ENCODE measurements around the gene DALRD3. TPM values are rescaled to one million over a fixed set of nuclear protein-coding genes. Genes with fewer than 3 reads are reported as not detected.

The DALRD3 gene
- total RNA-seq, 4 donors from 2014 or later, result 35.7 to 48.6 (median 43.8) TPM

DNA sequence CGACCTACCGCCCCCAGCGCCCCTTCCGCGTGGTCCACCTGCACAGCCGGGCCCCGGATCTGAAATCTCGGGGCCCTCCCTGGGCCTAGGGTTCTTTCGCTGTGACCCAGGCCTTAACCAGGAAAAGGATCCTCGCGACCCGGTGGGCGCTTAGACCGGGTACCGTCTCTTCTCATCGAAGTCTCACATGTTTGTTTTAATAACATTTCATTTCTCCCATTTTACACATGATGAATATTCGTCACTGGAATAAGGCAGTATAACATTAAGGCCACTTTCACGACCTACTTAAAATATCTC lies 277 bp upstream of the DALRD3 start:
- Histone ChIP-seq H3K27ac (peak overlapping the region; percentile 32 to 89 (median 86)), H3K27me3 (no peaks in the 10 kb centered on the region), H3K9me3 (no peaks in the 10 kb centered on the region), H3K36me3 (peaks cover 0 to 40% (median 7%) of the 10 kb centered on the region in 3 donors), H3K4me3 (peak overlapping the region; percentile 69 to 96 (median 70)), H3K4me1 (peaks cover 0 to 47% (median 34%) of the 10 kb centered on the region in 4 donors)
- WGBS, 2 donors, result 2% methylated on average over 18 of the region's 18 CpGs
- TF ChIP-seq EP300 (IDR thresholded peaks at IDR 0.05), result no peak
- no peak for TF ChIP-seq POLR2A (IDR thresholded peaks at IDR 0.05)
- TF ChIP-seq, protein P1, sequence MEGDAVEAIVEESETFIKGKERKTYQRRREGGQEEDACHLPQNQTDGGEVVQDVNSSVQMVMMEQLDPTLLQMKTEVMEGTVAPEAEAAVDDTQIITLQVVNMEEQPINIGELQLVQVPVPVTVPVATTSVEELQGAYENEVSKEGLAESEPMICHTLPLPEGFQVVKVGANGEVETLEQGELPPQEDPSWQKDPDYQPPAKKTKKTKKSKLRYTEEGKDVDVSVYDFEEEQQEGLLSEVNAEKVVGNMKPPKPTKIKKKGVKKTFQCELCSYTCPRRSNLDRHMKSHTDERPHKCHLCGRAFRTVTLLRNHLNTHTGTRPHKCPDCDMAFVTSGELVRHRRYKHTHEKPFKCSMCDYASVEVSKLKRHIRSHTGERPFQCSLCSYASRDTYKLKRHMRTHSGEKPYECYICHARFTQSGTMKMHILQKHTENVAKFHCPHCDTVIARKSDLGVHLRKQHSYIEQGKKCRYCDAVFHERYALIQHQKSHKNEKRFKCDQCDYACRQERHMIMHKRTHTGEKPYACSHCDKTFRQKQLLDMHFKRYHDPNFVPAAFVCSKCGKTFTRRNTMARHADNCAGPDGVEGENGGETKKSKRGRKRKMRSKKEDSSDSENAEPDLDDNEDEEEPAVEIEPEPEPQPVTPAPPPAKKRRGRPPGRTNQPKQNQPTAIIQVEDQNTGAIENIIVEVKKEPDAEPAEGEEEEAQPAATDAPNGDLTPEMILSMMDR (IDR thresholded peaks at IDR 0.05), result no peak
- no peak for DNase-seq (ENCODE audit: low spot score in 2 of 2)

DNA sequence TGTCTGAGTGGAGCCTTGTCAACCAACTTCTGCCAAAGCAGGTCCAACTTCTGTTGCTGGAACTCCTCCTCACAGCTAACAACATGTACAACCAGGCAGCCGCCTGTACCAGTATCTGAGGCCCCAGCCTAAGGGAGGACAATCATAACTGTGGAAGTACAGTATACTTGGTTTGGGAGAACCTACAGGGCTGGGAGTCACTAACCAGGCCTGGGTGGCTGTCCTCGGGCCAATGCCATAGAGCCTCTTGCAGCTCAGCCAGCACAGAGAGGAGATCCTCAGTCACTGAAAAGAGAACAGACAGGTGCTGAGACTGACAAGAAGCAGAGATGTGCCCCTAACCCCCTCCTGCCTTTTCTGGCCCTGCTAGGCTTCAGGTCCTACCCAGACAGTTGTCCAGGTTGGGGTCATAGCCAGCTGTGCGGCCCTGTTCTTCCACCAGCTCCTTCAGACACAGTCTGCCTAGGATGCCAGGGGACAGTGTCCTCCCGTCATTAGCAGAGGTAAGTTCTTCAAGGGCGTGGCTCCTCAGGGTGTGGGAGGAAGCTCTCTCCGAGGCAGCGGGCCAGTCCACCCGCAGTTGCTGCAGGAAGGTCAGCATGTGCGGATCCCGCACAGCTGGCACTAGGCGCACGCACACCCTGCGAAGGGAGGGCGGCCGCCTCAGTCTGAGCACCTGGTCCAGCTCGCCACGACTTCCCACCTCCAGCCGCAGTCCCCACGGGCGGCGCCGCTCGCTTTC lies 980 bp downstream of the DALRD3 start:
- 6 to 25% methylated on average over 8 to 15 of the region's 23 CpGs for WGBS, 2 donors
- TF ChIP-seq POLR2A (IDR thresholded peaks at IDR 0.05) (no peak), EP300 (IDR thresholded peaks at IDR 0.05) (no peak)
- TF ChIP-seq, protein P1 (IDR thresholded peaks at IDR 0.05), result no peak
- Histone ChIP-seq H3K4me1 (peaks cover 0 to 42% (median 24%) of the 10 kb centered on the region in 4 donors), H3K27me3 (no peaks in the 10 kb centered on the region), H3K27ac (peak overlapping the region in 3 of 4 donors; percentile 85 to 89 (median 86)), H3K9me3 (no peaks in the 10 kb centered on the region), H3K4me3 (peak overlapping the region; percentile 69 to 96 (median 70)), H3K36me3 (peaks cover 0 to 44% (median 7%) of the 10 kb centered on the region in 3 donors)
- no peak for DNase-seq (ENCODE audit: low spot score in 2 of 2)

DNA sequence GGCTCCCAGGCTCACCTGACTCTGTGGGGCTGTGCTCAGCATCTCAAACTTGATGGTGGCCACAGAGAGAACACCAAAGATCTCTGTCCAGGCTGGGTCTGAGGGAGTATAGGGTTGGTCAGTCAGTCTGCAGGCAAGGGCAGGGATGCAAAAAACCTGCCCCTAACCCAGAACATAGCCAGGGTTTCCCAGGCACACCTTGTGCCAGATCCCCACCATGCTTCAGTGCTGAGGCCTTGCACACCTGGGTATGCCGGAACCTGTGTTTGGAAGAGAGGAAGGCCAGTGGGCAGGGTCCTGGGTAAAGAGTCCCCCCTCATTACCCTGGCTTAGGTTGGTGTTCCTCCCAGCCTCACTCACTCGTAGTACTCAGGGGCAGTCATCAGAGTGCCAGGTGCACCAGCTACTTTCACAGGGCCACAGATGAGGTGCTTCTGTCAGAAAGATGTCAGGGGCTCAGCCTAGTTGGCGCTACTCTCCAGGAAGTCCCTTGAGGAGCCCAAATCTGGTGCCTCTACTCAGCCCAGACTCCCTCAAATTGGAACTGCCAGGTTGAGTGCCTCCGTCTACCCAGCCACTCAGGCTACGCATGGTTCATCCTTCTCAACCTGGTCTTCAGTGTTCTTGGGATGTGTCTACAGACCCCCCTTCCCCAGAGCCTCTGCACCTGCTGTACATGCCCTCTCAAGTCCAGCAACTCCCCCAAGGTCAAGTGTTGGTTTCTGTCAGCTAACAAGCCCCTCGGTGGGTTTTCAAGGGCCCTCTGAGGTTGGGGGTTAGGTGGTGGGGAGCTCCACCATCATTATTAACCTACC lies 1.8 kb downstream of the DALRD3 start:
- TF ChIP-seq POLR2A (IDR thresholded peaks at IDR 0.05) (no peak), EP300 (IDR thresholded peaks at IDR 0.05) (no peak)
- TF ChIP-seq, protein P1 (IDR thresholded peaks at IDR 0.05), result no peak
- no peak for DNase-seq (ENCODE audit: low spot score in 2 of 2)
- Histone ChIP-seq H3K9me3 (no peaks in the 10 kb centered on the region), H3K27ac (peak overlapping the region in 1 of 4 donors; percentile 89), H3K36me3 (peaks cover 0 to 51% (median 7%) of the 10 kb centered on the region in 3 donors), H3K4me1 (peaks cover 0 to 45% (median 24%) of the 10 kb centered on the region in 4 donors), H3K27me3 (no peaks in the 10 kb centered on the region), H3K4me3 (no peak overlapping the region)
- WGBS, 2 donors, result 76 to 78% methylated on average over 3 to 5 of the region's 6 CpGs

DNA sequence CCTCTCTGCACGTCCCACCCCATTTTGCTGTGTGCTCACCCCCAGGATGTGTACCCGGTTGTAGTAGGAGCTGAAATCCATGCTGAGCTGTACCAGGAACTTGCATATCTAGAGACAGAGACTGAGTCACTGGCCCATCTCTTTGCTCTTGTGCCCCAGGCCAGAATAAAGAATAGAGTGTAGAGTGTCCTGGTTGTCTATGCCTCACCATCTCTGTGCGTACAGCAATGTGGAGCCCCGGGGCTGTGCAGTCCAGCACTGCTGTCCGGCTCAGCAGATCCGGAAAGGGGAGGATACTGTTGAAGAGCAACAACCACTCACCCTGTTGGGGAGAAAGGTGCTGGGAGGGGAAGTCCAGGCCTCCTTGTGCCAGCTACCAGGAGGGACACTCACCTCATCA lies 2.6 kb downstream of the DALRD3 start:
- TF ChIP-seq POLR2A (IDR thresholded peaks at IDR 0.05), result no peak
- TF ChIP-seq, protein P1 (IDR thresholded peaks at IDR 0.05), result no peak
- TF ChIP-seq EP300 (IDR thresholded peaks at IDR 0.05), result no peak
- Histone ChIP-seq H3K27me3 (no peaks in the 10 kb centered on the region), H3K4me3 (no peak overlapping the region), H3K9me3 (no peaks in the 10 kb centered on the region), H3K4me1 (peaks cover 0 to 43% (median 24%) of the 10 kb centered on the region in 4 donors), H3K36me3 (peaks cover 0 to 60% (median 7%) of the 10 kb centered on the region in 3 donors), H3K27ac (no peak overlapping the region)
- DNase-seq (ENCODE audit: low spot score in 2 of 2), result no peak
- 67 to 75% methylated on average over 6 of the region's 6 CpGs for WGBS, 2 donors

DNA sequence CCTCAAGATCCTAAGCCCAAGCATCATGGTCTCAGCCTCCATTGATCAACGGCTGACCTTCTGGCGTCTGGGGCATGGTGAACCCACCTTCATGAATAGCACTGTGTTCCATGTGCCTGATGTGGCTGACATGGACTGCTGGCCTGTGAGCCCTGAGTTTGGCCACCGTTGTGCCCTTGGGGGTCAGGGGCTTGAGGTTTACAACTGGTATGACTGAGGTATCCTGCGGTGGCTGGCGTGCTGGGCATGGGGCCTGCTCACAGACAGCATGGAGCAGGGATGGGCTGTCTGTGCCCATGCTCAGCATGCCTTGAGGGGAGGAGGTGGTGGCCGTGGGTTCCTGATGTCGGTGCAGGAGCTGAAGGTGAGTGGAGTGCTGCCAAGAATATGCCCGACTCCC lies 3.3 kb downstream of the DALRD3 start:
- no peaks in the 10 kb centered on the region for H3K9me3 ChIP-seq
- H3K27me3 ChIP-seq, result no peaks in the 10 kb centered on the region
- peaks cover 0 to 36% (median 17%) of the 10 kb centered on the region in 4 donors for H3K4me1 ChIP-seq
- 76 to 82% methylated on average over 3 to 7 of the region's 8 CpGs for WGBS, 2 donors
- TF ChIP-seq, protein P1 (IDR thresholded peaks at IDR 0.05), result no peak
- TF ChIP-seq POLR2A (IDR thresholded peaks at IDR 0.05) (no peak), EP300 (IDR thresholded peaks at IDR 0.05) (no peak)
- no peak overlapping the region for H3K4me3 ChIP-seq
- peaks cover 0 to 60% (median 7%) of the 10 kb centered on the region in 3 donors for H3K36me3 ChIP-seq
- no peak overlapping the region for H3K27ac ChIP-seq
- no peak for DNase-seq (ENCODE audit: low spot score in 2 of 2)
